Measurements from ENCODE around the gene ZNF330.

DNA sequence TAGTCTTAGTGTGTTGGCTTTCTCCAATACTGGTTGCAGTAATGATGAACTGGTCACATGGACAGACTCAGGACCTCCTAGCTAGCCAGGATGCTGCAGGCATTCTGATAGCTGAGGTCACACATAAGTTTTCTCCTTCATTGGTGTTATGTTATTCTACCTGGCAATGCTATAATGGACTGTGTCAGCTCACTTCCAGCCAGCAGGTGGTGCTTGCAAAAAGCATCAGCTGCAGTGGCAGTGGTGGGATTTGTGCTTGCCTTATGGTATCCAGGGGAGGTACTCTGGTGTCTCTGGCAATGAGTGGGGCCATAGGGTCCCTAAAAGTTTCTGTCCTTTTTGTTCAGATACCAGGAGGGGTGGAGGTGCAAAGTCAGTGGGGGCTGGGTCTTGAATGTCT lies 33.6 kb downstream of the ZNF330 start:
- TF ChIP-seq, protein P1, sequence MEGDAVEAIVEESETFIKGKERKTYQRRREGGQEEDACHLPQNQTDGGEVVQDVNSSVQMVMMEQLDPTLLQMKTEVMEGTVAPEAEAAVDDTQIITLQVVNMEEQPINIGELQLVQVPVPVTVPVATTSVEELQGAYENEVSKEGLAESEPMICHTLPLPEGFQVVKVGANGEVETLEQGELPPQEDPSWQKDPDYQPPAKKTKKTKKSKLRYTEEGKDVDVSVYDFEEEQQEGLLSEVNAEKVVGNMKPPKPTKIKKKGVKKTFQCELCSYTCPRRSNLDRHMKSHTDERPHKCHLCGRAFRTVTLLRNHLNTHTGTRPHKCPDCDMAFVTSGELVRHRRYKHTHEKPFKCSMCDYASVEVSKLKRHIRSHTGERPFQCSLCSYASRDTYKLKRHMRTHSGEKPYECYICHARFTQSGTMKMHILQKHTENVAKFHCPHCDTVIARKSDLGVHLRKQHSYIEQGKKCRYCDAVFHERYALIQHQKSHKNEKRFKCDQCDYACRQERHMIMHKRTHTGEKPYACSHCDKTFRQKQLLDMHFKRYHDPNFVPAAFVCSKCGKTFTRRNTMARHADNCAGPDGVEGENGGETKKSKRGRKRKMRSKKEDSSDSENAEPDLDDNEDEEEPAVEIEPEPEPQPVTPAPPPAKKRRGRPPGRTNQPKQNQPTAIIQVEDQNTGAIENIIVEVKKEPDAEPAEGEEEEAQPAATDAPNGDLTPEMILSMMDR (conservative IDR thresholded peaks at IDR 0.05; ENCODE audit: low read length), result peak; percentile 40; the same call in 1 of the 2 replicates
- no peak for TF ChIP-seq EZH2phosphoT487 (IDR thresholded peaks at IDR 0.05; ENCODE audit: borderline replicate concordance, low read depth, low read length)

Data from OCI-LY7 (cell line).